Uterus (tissue), 2 donors: ENCODE results near the gene PUDP.

ENCODE experiments used
- CTCF ChIP-seq, 4 experiments: fragments of 200-600 bp in 2 of 4; fragments of 450-650 bp in 2 of 4; sonication (generic) in 2 of 4; IDR thresholded peaks; one replicate each; pipeline ENCODE4 v1.5.1; 2016 to 2019; ENCODE audit warnings: antibody characterized with exemption in 4 of 4, mild to moderate bottlenecking in 2 of 4, moderate library complexity in 1 of 4
- POLR2A ChIP-seq, 2 donors: fragments of 450-650 bp; IDR thresholded peaks; one replicate each; pipeline ENCODE4 v1.6.1; 2016; ENCODE audit warnings: antibody characterized with exemption in 2 of 2, mild to moderate bottlenecking in 1 of 2, moderate library complexity in 1 of 2

DNA sequence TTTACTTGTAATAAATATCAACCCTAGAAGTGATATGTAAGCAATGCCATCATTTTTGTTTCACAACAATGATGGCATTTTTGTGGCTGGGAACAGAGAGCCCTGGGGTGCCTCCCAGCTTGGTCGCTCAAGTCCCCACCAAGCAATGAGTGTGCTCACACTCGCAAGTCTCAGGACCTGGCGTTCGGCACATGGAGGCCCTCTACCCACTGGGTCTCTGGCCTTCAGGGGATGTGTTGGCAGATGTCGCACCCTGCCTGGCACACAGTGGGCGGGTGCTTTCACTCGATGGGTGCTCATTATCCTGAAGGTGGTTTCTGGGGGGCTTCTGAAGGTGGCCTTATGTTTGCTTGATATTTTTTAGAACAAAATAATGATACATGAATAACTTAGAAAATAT is 75.1 kb downstream of the PUDP start:
- TF ChIP-seq CTCF (IDR thresholded peaks at IDR 0.05) (no peak), POLR2A (IDR thresholded peaks at IDR 0.05) (no peak)
